ENCODE measurements around the gene TCTN1. TPM values are rescaled to one million over a fixed set of nuclear protein-coding genes. Genes with fewer than 3 reads are reported as not detected.
"Not testable (repeated sequence)": the region's sequence is repeated elsewhere in the genome, so short reads cannot be mapped to it uniquely, and the experiment has no call there.

Gene TCTN1
- total RNA-seq, 1 experiment from 2014 or later, result 40.0 TPM

DNA sequence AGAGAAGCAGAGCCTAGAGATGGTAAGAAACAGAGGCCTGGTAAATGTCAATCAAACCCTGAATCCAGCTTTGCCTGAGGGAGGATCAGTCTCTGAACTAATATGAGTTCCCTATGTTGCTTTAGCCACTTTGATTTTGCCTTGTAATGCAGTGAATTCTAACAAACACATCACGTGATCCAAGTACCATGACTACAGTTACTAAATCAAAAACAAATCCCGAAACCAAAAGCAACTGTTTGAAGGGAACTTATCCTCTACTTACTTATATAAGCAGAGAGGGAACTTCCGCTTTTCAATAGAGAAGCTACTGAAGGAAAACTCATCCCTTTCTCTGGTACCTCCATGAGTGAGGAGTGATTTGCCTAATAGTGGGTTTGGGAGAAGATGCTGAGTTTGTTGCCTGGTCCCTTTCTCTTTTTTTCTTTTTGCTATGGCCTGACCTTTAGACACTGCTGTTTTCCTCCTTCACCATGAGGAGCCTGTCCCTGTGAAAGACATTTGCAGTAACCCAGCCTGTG, 23.1 kb upstream of the TCTN1 start:
- intact Hi-C loops (cut with micrococcal nuclease), result no loop called here
- H3K27me3 ChIP-seq (ENCODE audit: low read length), result no peaks in the 10 kb centered on the region
- H3K27ac ChIP-seq (ENCODE audit: low read length), result no peak overlapping the region
- H3K9me3 ChIP-seq (ENCODE audit: low read length), result no peaks in the 10 kb centered on the region
- no peak for TF ChIP-seq EZH2phosphoT487 (IDR thresholded peaks at IDR 0.05; ENCODE audit: borderline replicate concordance, low read length)
- TF ChIP-seq, protein P1, sequence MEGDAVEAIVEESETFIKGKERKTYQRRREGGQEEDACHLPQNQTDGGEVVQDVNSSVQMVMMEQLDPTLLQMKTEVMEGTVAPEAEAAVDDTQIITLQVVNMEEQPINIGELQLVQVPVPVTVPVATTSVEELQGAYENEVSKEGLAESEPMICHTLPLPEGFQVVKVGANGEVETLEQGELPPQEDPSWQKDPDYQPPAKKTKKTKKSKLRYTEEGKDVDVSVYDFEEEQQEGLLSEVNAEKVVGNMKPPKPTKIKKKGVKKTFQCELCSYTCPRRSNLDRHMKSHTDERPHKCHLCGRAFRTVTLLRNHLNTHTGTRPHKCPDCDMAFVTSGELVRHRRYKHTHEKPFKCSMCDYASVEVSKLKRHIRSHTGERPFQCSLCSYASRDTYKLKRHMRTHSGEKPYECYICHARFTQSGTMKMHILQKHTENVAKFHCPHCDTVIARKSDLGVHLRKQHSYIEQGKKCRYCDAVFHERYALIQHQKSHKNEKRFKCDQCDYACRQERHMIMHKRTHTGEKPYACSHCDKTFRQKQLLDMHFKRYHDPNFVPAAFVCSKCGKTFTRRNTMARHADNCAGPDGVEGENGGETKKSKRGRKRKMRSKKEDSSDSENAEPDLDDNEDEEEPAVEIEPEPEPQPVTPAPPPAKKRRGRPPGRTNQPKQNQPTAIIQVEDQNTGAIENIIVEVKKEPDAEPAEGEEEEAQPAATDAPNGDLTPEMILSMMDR (conservative IDR thresholded peaks at IDR 0.05; ENCODE audit: low read depth, low read length), result no peak
- no peak for TF ChIP-seq EZH2 (IDR thresholded peaks at IDR 0.05; ENCODE audit: low read length, unreplicated experiment)
- no peaks in the 10 kb centered on the region for H4K20me1 ChIP-seq (ENCODE audit: low read length)
- no peaks in the 10 kb centered on the region for H3K79me2 ChIP-seq (ENCODE audit: low read length)
- no peak overlapping the region for H3K9ac ChIP-seq (ENCODE audit: low read length)
- H3K4me2 ChIP-seq (ENCODE audit: low read length), result no peak overlapping the region
- no peaks in the 10 kb centered on the region for H3K9me2 ChIP-seq (replicated peaks; ENCODE audit: low read length)
- no TSS peak for BruUV-seq (replicated peaks)
- no peaks in the 10 kb centered on the region for H3F3A ChIP-seq (ENCODE audit: low read length, unreplicated experiment)
- ChIA-PET CTCF (no interaction called here), POLR2A (ENCODE audit: unreplicated experiment) (no interaction called here)
- H2AFZ ChIP-seq (ENCODE audit: low read length), result 0 out of 2 replicates have a peak overlapping the region, but pooled peaks have one; percentile 25
- H3K4me3 ChIP-seq (ENCODE audit: low read length), result no peak overlapping the region
- ATAC-seq (no peak), DNase-seq (no peak)
- no peaks in the 10 kb centered on the region for H3K36me3 ChIP-seq (ENCODE audit: low read depth, low read length)
- no peaks in the 10 kb centered on the region for H3K4me1 ChIP-seq (ENCODE audit: insufficient read depth, low read length)

DNA sequence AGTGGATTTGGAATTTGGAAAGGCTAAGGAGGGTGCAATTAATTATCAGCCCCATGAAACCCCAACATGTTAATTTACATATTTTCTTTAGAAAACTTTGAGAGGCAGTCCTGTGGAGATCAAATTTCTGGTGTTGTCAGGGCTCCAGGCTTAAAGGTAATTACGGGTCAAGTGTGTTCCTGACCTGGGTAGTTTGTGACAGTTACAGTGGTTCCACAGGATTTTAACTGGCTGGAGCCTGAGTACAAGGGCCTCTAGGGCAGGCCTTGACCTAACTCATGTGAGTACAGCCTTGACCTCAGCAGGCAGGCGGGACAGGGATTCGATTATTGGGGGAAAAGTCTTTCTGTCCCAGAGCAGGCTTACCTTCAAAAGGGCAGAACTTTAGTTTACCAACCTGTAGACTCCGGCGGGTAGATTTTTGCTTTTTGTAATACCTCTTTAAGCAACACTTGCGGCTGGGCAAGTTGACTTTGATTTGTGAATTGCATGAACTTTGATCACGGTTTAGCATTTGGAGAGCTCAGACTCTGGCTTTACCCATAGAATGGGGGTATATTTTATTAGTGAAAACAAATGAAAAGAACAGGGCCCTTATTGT, 22.4 kb upstream of the TCTN1 start:
- no peak for DNase-seq
- H3K4me1 ChIP-seq (ENCODE audit: insufficient read depth, low read length), result no peaks in the 10 kb centered on the region
- H3K79me2 ChIP-seq (ENCODE audit: low read length), result no peaks in the 10 kb centered on the region
- H3K9me3 ChIP-seq (ENCODE audit: low read length), result no peaks in the 10 kb centered on the region
- no peaks in the 10 kb centered on the region for H3K9me2 ChIP-seq (replicated peaks; ENCODE audit: low read length)
- no TSS peak for BruUV-seq (replicated peaks)
- H4K20me1 ChIP-seq (ENCODE audit: low read length), result no peaks in the 10 kb centered on the region
- no peak overlapping the region for H2AFZ ChIP-seq (ENCODE audit: low read length)
- intact Hi-C loops (cut with micrococcal nuclease), result no loop called here
- no peaks in the 10 kb centered on the region for H3F3A ChIP-seq (ENCODE audit: low read length, unreplicated experiment)
- no peak overlapping the region for H3K4me2 ChIP-seq (ENCODE audit: low read length)
- ATAC-seq, result no peak; the same call in 1 of the 2 replicates
- ChIA-PET POLR2A (ENCODE audit: unreplicated experiment) (no interaction called here), CTCF (no interaction called here)
- H3K27ac ChIP-seq (ENCODE audit: low read length), result no peak overlapping the region
- H3K4me3 ChIP-seq (ENCODE audit: low read length), result no peak overlapping the region
- H3K36me3 ChIP-seq (ENCODE audit: low read depth, low read length), result no peaks in the 10 kb centered on the region
- no peak for TF ChIP-seq EZH2phosphoT487 (IDR thresholded peaks at IDR 0.05; ENCODE audit: borderline replicate concordance, low read length)
- no peak for TF ChIP-seq EZH2 (IDR thresholded peaks at IDR 0.05; ENCODE audit: low read length, unreplicated experiment)
- TF ChIP-seq, protein P1 (conservative IDR thresholded peaks at IDR 0.05; ENCODE audit: low read depth, low read length), result no peak
- no peaks in the 10 kb centered on the region for H3K27me3 ChIP-seq (ENCODE audit: low read length)
- no peak overlapping the region for H3K9ac ChIP-seq (ENCODE audit: low read length)

DNA sequence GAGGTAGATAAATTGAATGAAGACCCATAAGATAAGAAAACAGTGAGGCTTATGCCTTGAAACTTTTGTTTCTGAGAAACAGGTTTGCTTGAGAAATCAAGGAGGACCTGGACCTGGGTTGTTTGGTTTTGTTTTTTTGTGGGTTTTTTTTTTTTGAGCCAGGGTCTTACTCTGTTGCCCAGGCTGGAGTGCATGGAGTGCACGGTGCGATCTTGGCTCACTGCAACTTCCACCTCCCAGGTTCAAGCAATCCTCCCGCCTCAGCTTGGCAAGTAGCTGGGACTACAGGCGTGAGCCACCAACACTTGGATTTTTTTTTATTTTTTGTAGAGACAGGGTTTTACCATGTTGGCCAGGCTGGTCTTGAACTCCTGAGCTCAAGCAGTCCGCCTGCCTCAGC, 21.9 kb upstream of the TCTN1 start:
- DNase-seq (no peak), ATAC-seq (no peak)
- no peak for TF ChIP-seq EZH2phosphoT487 (IDR thresholded peaks at IDR 0.05; ENCODE audit: borderline replicate concordance, low read length)
- no peak for TF ChIP-seq EZH2 (IDR thresholded peaks at IDR 0.05; ENCODE audit: low read length, unreplicated experiment)
- TF ChIP-seq, protein P1 (conservative IDR thresholded peaks at IDR 0.05; ENCODE audit: low read depth, low read length), result no peak
- Histone ChIP-seq H3K9me2 (replicated peaks; ENCODE audit: low read length) (no peaks in the 10 kb centered on the region), H3F3A (ENCODE audit: low read length, unreplicated experiment) (no peaks in the 10 kb centered on the region), H4K20me1 (ENCODE audit: low read length) (no peaks in the 10 kb centered on the region), H3K4me2 (ENCODE audit: low read length) (no peak overlapping the region), H3K79me2 (ENCODE audit: low read length) (no peaks in the 10 kb centered on the region), H3K27ac (ENCODE audit: low read length) (no peak overlapping the region), H3K4me1 (ENCODE audit: insufficient read depth, low read length) (no peaks in the 10 kb centered on the region), H3K4me3 (ENCODE audit: low read length) (no peak overlapping the region), H3K27me3 (ENCODE audit: low read length) (no peaks in the 10 kb centered on the region), H3K9me3 (ENCODE audit: low read length) (no peaks in the 10 kb centered on the region), H3K9ac (ENCODE audit: low read length) (no peak overlapping the region), H2AFZ (ENCODE audit: low read length) (no peak overlapping the region), H3K36me3 (ENCODE audit: low read depth, low read length) (no peaks in the 10 kb centered on the region)
- ChIA-PET POLR2A (ENCODE audit: unreplicated experiment) (no interaction called here), CTCF (no interaction called here)
- no TSS peak for BruUV-seq (replicated peaks)
- intact Hi-C loops (cut with micrococcal nuclease), result no loop called here

DNA sequence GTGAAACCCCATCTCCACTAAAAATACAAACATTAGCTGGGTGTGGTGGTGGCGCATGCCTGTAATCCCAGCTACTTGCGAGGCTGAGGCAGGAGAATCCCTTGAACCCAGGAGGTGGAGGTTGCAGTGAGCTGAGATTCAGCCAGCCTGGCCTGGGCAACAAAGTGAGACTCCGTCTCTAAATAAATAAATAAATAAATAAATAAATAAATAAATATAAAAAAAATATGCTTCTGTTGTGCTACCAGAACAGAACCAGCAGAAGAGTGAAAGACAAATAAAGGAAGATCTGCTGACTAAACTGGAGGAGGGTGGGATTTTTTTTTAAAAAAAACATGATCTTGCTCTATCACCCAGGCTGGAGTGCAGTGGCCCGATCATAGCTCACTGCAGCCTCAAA, 21.0 kb upstream of the TCTN1 start:
- POLR2A ChIA-PET (ENCODE audit: unreplicated experiment); H3K9ac ChIP-seq (ENCODE audit: low read length); H3K4me2 ChIP-seq (ENCODE audit: low read length); CTCF ChIA-PET; H3K4me3 ChIP-seq (ENCODE audit: low read length); H3F3A ChIP-seq (ENCODE audit: low read length, unreplicated experiment); H3K4me1 ChIP-seq (ENCODE audit: insufficient read depth, low read length); H3K9me2 ChIP-seq (replicated peaks; ENCODE audit: low read length); intact Hi-C loops (cut with micrococcal nuclease); DNase-seq; H2AFZ ChIP-seq (ENCODE audit: low read length); H3K36me3 ChIP-seq (ENCODE audit: low read depth, low read length); H3K79me2 ChIP-seq (ENCODE audit: low read length); H3K27me3 ChIP-seq (ENCODE audit: low read length); H4K20me1 ChIP-seq (ENCODE audit: low read length); BruUV-seq (replicated peaks); ATAC-seq; H3K9me3 ChIP-seq (ENCODE audit: low read length); H3K27ac ChIP-seq (ENCODE audit: low read length): not testable (repeated sequence)
